B cell (primary cell): ENCODE measurements around the gene UGT2B10. TPM values are rescaled to one million over a fixed set of nuclear protein-coding genes. Genes with fewer than 3 reads are reported as not detected.
"Not testable (repeated sequence)": the region's sequence is repeated elsewhere in the genome, so short reads cannot be mapped to it uniquely, and the experiment has no call there.

ENCODE experiments used
- ATAC-seq: fragments of 200-7000 bp; cut with Tn5 transposase; one replicate; pipeline ENCODE4 v1.10.0; 2021; ENCODE audit warnings: low read depth, mild to moderate bottlenecking, moderate number of reproducible peaks, moderate library complexity
- CTCF ChIA-PET: fragments of 350-600 bp; sonication (Branson Sonifier 250); formaldehyde crosslinking; loops from one replicate; lab custom pipeline; 2021; ENCODE audit warnings: antibody characterized with exemption, inconsistent platforms; lab: Charles Lee
- POLR2A ChIA-PET: fragments of 350-600 bp; sonication (Branson Sonifier 250); formaldehyde crosslinking; loops from one replicate; lab custom pipeline; 2021; ENCODE audit warnings: antibody characterized with exemption; lab: Charles Lee
- DNase-seq: peaks from one replicate; pipeline ENCODE4 v3.0.0; 2013
- H2AFZ ChIP-seq: 2 replicates; pipeline ENCODE4 v1.6.1; 2012; ENCODE audit warnings: mild to moderate bottlenecking, low read depth, low read length; ENCODE audit not compliant: insufficient read depth, poor library complexity, severe bottlenecking
- H3K27ac ChIP-seq, 2 donors: 1 replicate in 1 of 2; 2 replicates in 1 of 2; pipeline ENCODE4 v1.5.1; 2012 to 2013; ENCODE audit warnings: low read length in 2 of 2, mild to moderate bottlenecking in 2 of 2, moderate library complexity in 1 of 2
- H3K27me3 ChIP-seq, 4 experiments: fragments of 200-600 bp in 1 of 4; sonication (generic) in 1 of 4; replicated peaks in 1 of 4; 1 replicate in 2 of 4; 2 replicates in 2 of 4; pipeline versions ENCODE4 v1.6.1 to v1.7.0; 2013 to 2016; ENCODE audit warnings: low read length in 3 of 4, mild to moderate bottlenecking in 2 of 4, mixed read lengths in 1 of 4, moderate library complexity in 1 of 4; ENCODE audit not compliant: insufficient read depth in 4 of 4, control insufficient read depth in 3 of 4; ENCODE audit errors: control extremely low read depth in 1 of 4
- H3K36me3 ChIP-seq, 2 experiments: replicated peaks in 1 of 2; 1 replicate in 1 of 2; 2 replicates in 1 of 2; pipeline versions ENCODE4 v1.6.1 to v1.7.1; 2013; ENCODE audit warnings: low read length in 1 of 2; ENCODE audit not compliant: insufficient read depth in 2 of 2, control insufficient read depth in 1 of 2; ENCODE audit errors: control extremely low read depth in 1 of 2, extremely low read depth in 1 of 2
- H3K4me1 ChIP-seq, 2 donors: fragments of 200-600 bp in 1 of 2; sonication (generic) in 1 of 2; 1 replicate in 1 of 2; 2 replicates in 1 of 2; pipeline versions ENCODE4 v1.5.1 to v1.6.1; 2013 to 2017; ENCODE audit warnings: low read length in 2 of 2; ENCODE audit not compliant: control insufficient read depth in 2 of 2, insufficient read depth in 2 of 2
- H3K4me2 ChIP-seq: replicated peaks from 2 replicates; pipeline ENCODE3; 2012; ENCODE audit warnings: mild to moderate bottlenecking, low read depth, low read length; ENCODE audit not compliant: poor library complexity, severe bottlenecking
- H3K4me3 ChIP-seq, 5 experiments: fragments of 200-600 bp in 1 of 5; sonication (generic) in 1 of 5; 1 replicate in 3 of 5; 2 replicates in 2 of 5; pipeline versions ENCODE4 v1.5.1 to v1.7.0; 2011 to 2016; ENCODE audit warnings: low read length in 4 of 5, mild to moderate bottlenecking in 4 of 5, low read depth in 2 of 5, control low read depth in 1 of 5, moderate library complexity in 1 of 5; ENCODE audit not compliant: insufficient read depth in 1 of 5; ENCODE audit errors: control extremely low read depth in 1 of 5, extremely low read depth in 1 of 5
- H3K79me2 ChIP-seq: fragments of 200-600 bp; sonication (generic); one replicate; pipeline ENCODE4 v1.6.0; 2016; ENCODE audit warnings: low read length; ENCODE audit not compliant: control insufficient read depth, insufficient read depth
- H3K9ac ChIP-seq: fragments of 200-600 bp; sonication (generic); 2 replicates; pipeline ENCODE4 v1.6.1; 2017; ENCODE audit warnings: mild to moderate bottlenecking, low read length, moderate library complexity
- H3K9me3 ChIP-seq, 3 donors: one replicate each; pipeline versions ENCODE4 v1.6.1 to v1.7.1; 2013; ENCODE audit warnings: low read length in 2 of 3; ENCODE audit not compliant: control insufficient read depth in 2 of 3, insufficient read depth in 1 of 3; ENCODE audit errors: control extremely low read depth in 1 of 3
- H4K20me1 ChIP-seq: 2 replicates; pipeline ENCODE4 v1.6.0; 2012; ENCODE audit warnings: mild to moderate bottlenecking, low read length; ENCODE audit not compliant: insufficient read depth, control insufficient read depth, poor library complexity, severe bottlenecking
- H3K27ac Mint-ChIP-seq: one replicate; pipeline ENCODE4 v1.8.0; 2021; ENCODE audit warnings: mixed read lengths
- H3K27me3 Mint-ChIP-seq: one replicate; pipeline ENCODE4 v1.8.0; 2021; ENCODE audit warnings: mixed read lengths
- H3K4me1 Mint-ChIP-seq: one replicate; pipeline ENCODE4 v1.8.0; 2021; ENCODE audit warnings: mixed read lengths
- H3K4me3 Mint-ChIP-seq: one replicate; pipeline ENCODE4 v1.8.0; 2021; ENCODE audit warnings: mixed read lengths
- H3K9me3 Mint-ChIP-seq: one replicate; pipeline ENCODE4 v1.8.0; 2022; ENCODE audit warnings: mixed read lengths; ENCODE audit not compliant: insufficient read depth
- EZH2 ChIP-seq: IDR thresholded peaks from 2 replicates; pipeline ENCODE4 v1.6.1; 2012; ENCODE audit warnings: borderline replicate concordance, low read depth, mild to moderate bottlenecking, moderate library complexity, low read length; ENCODE audit not compliant: insufficient read depth, poor library complexity, severe bottlenecking
- WGBS: methylation state at CpG from one replicate; pipeline ENCODE4 v1.1.5; 2013; ENCODE audit warnings: missing lambda C conversion rate; ENCODE audit not compliant: insufficient coverage; 5-methylcytosine and 5-hydroxymethylcytosine counted together
- intact Hi-C: fragments of 100-400 bp; cut with micrococcal nuclease; formaldehyde crosslinking; loops from one replicate; pipeline ENCODE4 v1.10.0; 2022
- polyA plus RNA-seq: library from polyadenylated mRNA; depleted of rRNA; stranded (reverse); fragments of >200 nt; gene quantifications from 2 replicates; pipeline ENCODE4 v1.2.3, GENCODE V29; 2012
- total RNA-seq, 2 donors: library from RNA; stranded (reverse); fragments of 120-200 nt in 1 of 2; gene quantifications; 1 replicate in 1 of 2; 2 replicates in 1 of 2; pipeline versions ENCODE4 v1.2.3 to v1.2.4, GENCODE V29; 2013 to 2022
- TF ChIP-seq, protein P1 (sequence below): fragments of 200-600 bp; IDR thresholded peaks from one replicate; pipeline ENCODE4 v1.8.0; 2022; ENCODE audit warnings: antibody characterized with exemption, mild to moderate bottlenecking

UGT2B10 gene
- total and polyA plus RNA-seq, 2 donors (not counting 1 experiment from before 2014, with no cell fraction given), result not detected

DNA sequence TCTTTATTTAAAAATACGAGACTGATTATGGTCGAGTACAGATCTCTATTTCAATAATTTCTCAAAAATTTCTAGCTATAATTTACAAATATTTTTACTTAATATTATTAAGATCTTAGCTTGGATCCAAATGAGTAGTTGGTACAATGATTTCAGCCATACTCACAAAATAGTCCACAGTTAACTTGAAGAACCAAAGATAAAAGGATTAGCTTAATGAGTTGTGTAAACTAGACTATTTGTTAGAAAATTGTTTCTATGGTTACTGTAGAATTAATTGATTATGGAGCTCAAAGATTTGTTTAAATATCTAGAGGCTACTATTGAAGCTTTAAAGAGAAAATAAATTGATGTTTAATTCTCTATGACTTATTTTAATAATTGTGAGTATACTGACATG is 1.6 kb downstream of the UGT2B10 start:
- Histone ChIP-seq H3K27me3 (no peaks in the 10 kb centered on the region), H3K27ac (no peak overlapping the region), H3K4me2 (no peak overlapping the region), H3K9ac (no peak overlapping the region), H3K79me2 (no peaks in the 10 kb centered on the region), H3K4me3 (no peak overlapping the region), H3K9me3 (no peaks in the 10 kb centered on the region), H4K20me1 (no peaks in the 10 kb centered on the region), H3K4me1 (no peaks in the 10 kb centered on the region), H3K36me3 (no peaks in the 10 kb centered on the region), H2AFZ (no peak overlapping the region)
- no CpG with 5 or more reads among the region's 2 CpGs for WGBS
- ATAC-seq, result no peak
- TF ChIP-seq EZH2, result no peak
- TF ChIP-seq, protein P1, sequence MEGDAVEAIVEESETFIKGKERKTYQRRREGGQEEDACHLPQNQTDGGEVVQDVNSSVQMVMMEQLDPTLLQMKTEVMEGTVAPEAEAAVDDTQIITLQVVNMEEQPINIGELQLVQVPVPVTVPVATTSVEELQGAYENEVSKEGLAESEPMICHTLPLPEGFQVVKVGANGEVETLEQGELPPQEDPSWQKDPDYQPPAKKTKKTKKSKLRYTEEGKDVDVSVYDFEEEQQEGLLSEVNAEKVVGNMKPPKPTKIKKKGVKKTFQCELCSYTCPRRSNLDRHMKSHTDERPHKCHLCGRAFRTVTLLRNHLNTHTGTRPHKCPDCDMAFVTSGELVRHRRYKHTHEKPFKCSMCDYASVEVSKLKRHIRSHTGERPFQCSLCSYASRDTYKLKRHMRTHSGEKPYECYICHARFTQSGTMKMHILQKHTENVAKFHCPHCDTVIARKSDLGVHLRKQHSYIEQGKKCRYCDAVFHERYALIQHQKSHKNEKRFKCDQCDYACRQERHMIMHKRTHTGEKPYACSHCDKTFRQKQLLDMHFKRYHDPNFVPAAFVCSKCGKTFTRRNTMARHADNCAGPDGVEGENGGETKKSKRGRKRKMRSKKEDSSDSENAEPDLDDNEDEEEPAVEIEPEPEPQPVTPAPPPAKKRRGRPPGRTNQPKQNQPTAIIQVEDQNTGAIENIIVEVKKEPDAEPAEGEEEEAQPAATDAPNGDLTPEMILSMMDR, result no peak
- POLR2A ChIA-PET, result no interaction called here
- no peaks in the 10 kb centered on the region for H3K4me1 Mint-ChIP-seq
- intact Hi-C loops, result no loop called here
- no peaks in the 10 kb centered on the region for H3K27me3 Mint-ChIP-seq
- no peak for DNase-seq
- CTCF ChIA-PET, result no interaction called here
- no peak overlapping the region for H3K4me3 Mint-ChIP-seq
- no peaks in the 10 kb centered on the region for H3K9me3 Mint-ChIP-seq
- H3K27ac Mint-ChIP-seq, result no peak overlapping the region

DNA sequence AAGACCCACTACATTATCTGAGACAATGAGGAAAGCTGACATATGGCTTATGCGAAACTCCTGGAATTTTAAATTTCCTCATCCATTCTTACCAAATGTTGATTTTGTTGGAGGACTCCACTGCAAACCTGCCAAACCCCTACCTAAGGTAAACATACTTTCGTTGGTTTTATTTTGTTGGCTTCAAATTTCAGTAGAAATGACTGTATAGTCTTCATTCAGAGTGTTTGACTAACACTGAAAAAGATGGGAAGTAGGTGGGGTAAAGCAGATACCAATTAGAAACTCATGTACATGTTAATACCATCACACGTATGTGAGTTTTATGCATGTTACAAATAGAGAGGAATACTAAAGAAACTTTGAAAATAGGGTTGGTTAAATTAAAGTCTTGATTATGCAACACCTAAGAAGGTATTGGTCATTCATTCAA is 2.3 kb downstream of the UGT2B10 start:
- H3K27ac ChIP-seq, POLR2A ChIA-PET, H3K4me3 ChIP-seq, H3K4me2 ChIP-seq, DNase-seq, H4K20me1 ChIP-seq, H3K4me1 ChIP-seq, H3K27ac Mint-ChIP-seq, CTCF ChIA-PET, H3K36me3 ChIP-seq, intact Hi-C loops, H3K4me3 Mint-ChIP-seq, H3K4me1 Mint-ChIP-seq, H3K27me3 Mint-ChIP-seq, H3K9me3 Mint-ChIP-seq, H2AFZ ChIP-seq, H3K9me3 ChIP-seq, H3K9ac ChIP-seq, H3K79me2 ChIP-seq, ATAC-seq, H3K27me3 ChIP-seq: not testable (repeated sequence)
- WGBS, result no CpG with 5 or more reads among the region's 3 CpGs
